Measurements from ENCODE around the gene DIAPH2. TPM values are rescaled to one million over a fixed set of nuclear protein-coding genes. Genes with fewer than 3 reads are reported as not detected.

DIAPH2 gene
- total and polyA plus RNA-seq, 2 donors (not counting 1 experiment from before 2014, with no cell fraction given), result 4.2 to 32.4 TPM

GRCh38 chrX:96761566-96761965, 76.9 kb downstream of the DIAPH2 start:
- CTCF ChIA-PET, result interaction anchor here (1.2 to 2.8 kb wide), 2 partner anchors 8 to 10 kb away, joined by 4 to 6 read pairs; no protein-coding TSS in a partner anchor

GRCh38 chrX:96763608-96764007, 79.0 kb downstream of the DIAPH2 start:
- H4K20me1 ChIP-seq (ENCODE audit: control insufficient read depth, insufficient read depth, low read length, poor library complexity, severe bottlenecking), result no peaks in the 10 kb centered on the region
- no peak overlapping the region for H3K27ac ChIP-seq (ENCODE audit: low read length in 2 of 2)
- H2AFZ ChIP-seq (ENCODE audit: insufficient read depth, low read depth, low read length, poor library complexity, severe bottlenecking), result no peak overlapping the region
- ChIA-PET POLR2A (no interaction called here), CTCF (no interaction called here)
- no peaks in the 10 kb centered on the region for H3K27me3 ChIP-seq (replicated peaks in 1 of 4; ENCODE audit: control extremely low read depth in 1 of 4, control insufficient read depth in 3 of 4, insufficient read depth in 4 of 4, low read length in 3 of 4)
- Mint-ChIP-seq H3K9me3 (ENCODE audit: insufficient read depth) (no peaks in the 10 kb centered on the region), H3K27ac (no peak overlapping the region), H3K4me1 (peaks cover 13% of the 10 kb centered on the region), H3K27me3 (no peaks in the 10 kb centered on the region), H3K4me3 (no peak overlapping the region)
- no peak overlapping the region for H3K4me2 ChIP-seq (replicated peaks; ENCODE audit: low read depth, low read length, poor library complexity, severe bottlenecking)
- H3K9me3 ChIP-seq (ENCODE audit: control extremely low read depth in 1 of 3, control insufficient read depth in 2 of 3, insufficient read depth in 1 of 3, low read length in 2 of 3), result no peaks in the 10 kb centered on the region
- ATAC-seq (ENCODE audit: low read depth) (no peak), DNase-seq (no peak)
- no peak overlapping the region for H3K4me3 ChIP-seq (ENCODE audit: control extremely low read depth in 1 of 5, extremely low read depth in 1 of 5, insufficient read depth in 1 of 5, low read depth in 2 of 5, low read length in 4 of 5)
- no peaks in the 10 kb centered on the region for H3K79me2 ChIP-seq (ENCODE audit: control insufficient read depth, insufficient read depth, low read length)
- no CpG with 5 or more reads among the region's 4 CpGs for WGBS (ENCODE audit: insufficient coverage)
- TF ChIP-seq EZH2 (IDR thresholded peaks at IDR 0.05; ENCODE audit: borderline replicate concordance, insufficient read depth, low read depth, low read length, poor library complexity, severe bottlenecking) (no peak), CTCF (IDR thresholded peaks at IDR 0.05) (no peak)
- H3K36me3 ChIP-seq (replicated peaks in 1 of 2; ENCODE audit: control extremely low read depth in 1 of 2, control insufficient read depth in 1 of 2, extremely low read depth in 1 of 2, insufficient read depth in 2 of 2, low read length in 1 of 2), result no peaks in the 10 kb centered on the region
- intact Hi-C loops (cut with micrococcal nuclease), result no loop called here
- H3K4me1 ChIP-seq (ENCODE audit: control insufficient read depth in 2 of 2, insufficient read depth in 2 of 2, low read length in 2 of 2), result peaks cover 7 to 10% of the 10 kb centered on the region in 2 donors
- no peak overlapping the region for H3K9ac ChIP-seq (ENCODE audit: low read length)

More at GRCh38 chrX:96761566-96761965, 76.9 kb downstream of the DIAPH2 start:
- peaks cover 13% of the 10 kb centered on the region for H3K4me1 Mint-ChIP-seq
- no peaks in the 10 kb centered on the region for H4K20me1 ChIP-seq (ENCODE audit: control insufficient read depth, insufficient read depth, low read length, poor library complexity, severe bottlenecking)
- H3K36me3 ChIP-seq (replicated peaks in 1 of 2; ENCODE audit: control extremely low read depth in 1 of 2, control insufficient read depth in 1 of 2, extremely low read depth in 1 of 2, insufficient read depth in 2 of 2, low read length in 1 of 2), result no peaks in the 10 kb centered on the region
- no peaks in the 10 kb centered on the region for H3K27me3 ChIP-seq (replicated peaks in 1 of 4; ENCODE audit: control extremely low read depth in 1 of 4, control insufficient read depth in 3 of 4, insufficient read depth in 4 of 4, low read length in 3 of 4)
- no peaks in the 10 kb centered on the region for H3K9me3 Mint-ChIP-seq (ENCODE audit: insufficient read depth)
- no peaks in the 10 kb centered on the region for H3K9me3 ChIP-seq (ENCODE audit: control extremely low read depth in 1 of 3, control insufficient read depth in 2 of 3, insufficient read depth in 1 of 3, low read length in 2 of 3)
- H3K9ac ChIP-seq (ENCODE audit: low read length), result no peak overlapping the region
- H3K4me2 ChIP-seq (replicated peaks; ENCODE audit: low read depth, low read length, poor library complexity, severe bottlenecking), result no peak overlapping the region
- H3K27me3 Mint-ChIP-seq, result no peaks in the 10 kb centered on the region
- POLR2A ChIA-PET, result no interaction called here
- H3K4me1 ChIP-seq (ENCODE audit: control insufficient read depth in 2 of 2, insufficient read depth in 2 of 2, low read length in 2 of 2), result peaks cover 7 to 10% of the 10 kb centered on the region in 2 donors
- ATAC-seq (ENCODE audit: low read depth), result no peak
- intact Hi-C loops (cut with micrococcal nuclease), result no loop called here
- no peak overlapping the region for H2AFZ ChIP-seq (ENCODE audit: insufficient read depth, low read depth, low read length, poor library complexity, severe bottlenecking)
- no peak for DNase-seq
- no peak overlapping the region for H3K27ac ChIP-seq (ENCODE audit: low read length in 2 of 2)
- no CpG with 5 or more reads among the region's 4 CpGs for WGBS (ENCODE audit: insufficient coverage)
- no peak overlapping the region for H3K4me3 Mint-ChIP-seq
- no peaks in the 10 kb centered on the region for H3K79me2 ChIP-seq (ENCODE audit: control insufficient read depth, insufficient read depth, low read length)
- no peak for TF ChIP-seq EZH2 (IDR thresholded peaks at IDR 0.05; ENCODE audit: borderline replicate concordance, insufficient read depth, low read depth, low read length, poor library complexity, severe bottlenecking)
- TF ChIP-seq CTCF (IDR thresholded peaks at IDR 0.05), result no peak
- H3K27ac Mint-ChIP-seq, result no peak overlapping the region
- H3K4me3 ChIP-seq (ENCODE audit: control extremely low read depth in 1 of 5, extremely low read depth in 1 of 5, insufficient read depth in 1 of 5, low read depth in 2 of 5, low read length in 4 of 5), result no peak overlapping the region

All from B cell (primary cell).